Fibroblast of the aortic adventitia (primary cell): Measurements from ENCODE around the gene ANO2. TPM values are rescaled to one million over a fixed set of nuclear protein-coding genes. Genes with fewer than 3 reads are reported as not detected.

Source experiments
- DNase-seq: peaks from one replicate; pipeline ENCODE4 v3.0.0-alpha.2; 2010; ENCODE audit warnings: low read depth
- H3K4me3 ChIP-seq: 2 replicates; pipeline ENCODE4 v1.5.1; 2011; ENCODE audit warnings: low read depth, mild to moderate bottlenecking, control low read depth, low read length, moderate library complexity
- total RNA-seq: library from RNA; depleted of rRNA; stranded (reverse); fragments of >200 nt; gene quantifications from 2 replicates; pipeline ENCODE4 v1.2.3, GENCODE V29; 2012; ENCODE audit warnings: low replicate concordance
- TF ChIP-seq, protein P1 (sequence below): IDR thresholded peaks from 2 replicates; pipeline ENCODE4 v1.5.1; 2011; ENCODE audit warnings: mild to moderate bottlenecking, low read length, control low read depth, inconsistent platforms; ENCODE audit not compliant: insufficient read depth

Gene ANO2
- total RNA-seq, 1 donor, result not detected

DNA sequence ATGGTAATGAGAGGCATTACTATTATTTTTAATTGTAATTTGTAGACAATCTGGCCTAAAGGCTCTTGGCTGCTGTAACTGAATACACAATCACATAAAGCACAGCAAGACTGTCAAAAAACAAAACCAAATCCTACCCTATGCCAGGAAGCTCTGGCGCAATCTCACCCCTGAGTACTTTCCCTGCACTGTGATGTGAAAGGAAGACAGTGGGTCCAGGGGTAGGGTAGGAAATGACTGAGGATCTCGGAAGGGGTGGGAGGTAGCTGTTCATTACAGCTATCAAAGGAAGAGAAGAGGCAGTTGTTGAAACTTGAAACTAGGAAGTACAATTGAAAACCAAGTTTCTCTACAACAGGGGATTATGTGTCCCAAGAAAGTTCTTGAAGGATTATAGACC, 202.8 kb downstream of the ANO2 start:
- TF ChIP-seq, protein P1, sequence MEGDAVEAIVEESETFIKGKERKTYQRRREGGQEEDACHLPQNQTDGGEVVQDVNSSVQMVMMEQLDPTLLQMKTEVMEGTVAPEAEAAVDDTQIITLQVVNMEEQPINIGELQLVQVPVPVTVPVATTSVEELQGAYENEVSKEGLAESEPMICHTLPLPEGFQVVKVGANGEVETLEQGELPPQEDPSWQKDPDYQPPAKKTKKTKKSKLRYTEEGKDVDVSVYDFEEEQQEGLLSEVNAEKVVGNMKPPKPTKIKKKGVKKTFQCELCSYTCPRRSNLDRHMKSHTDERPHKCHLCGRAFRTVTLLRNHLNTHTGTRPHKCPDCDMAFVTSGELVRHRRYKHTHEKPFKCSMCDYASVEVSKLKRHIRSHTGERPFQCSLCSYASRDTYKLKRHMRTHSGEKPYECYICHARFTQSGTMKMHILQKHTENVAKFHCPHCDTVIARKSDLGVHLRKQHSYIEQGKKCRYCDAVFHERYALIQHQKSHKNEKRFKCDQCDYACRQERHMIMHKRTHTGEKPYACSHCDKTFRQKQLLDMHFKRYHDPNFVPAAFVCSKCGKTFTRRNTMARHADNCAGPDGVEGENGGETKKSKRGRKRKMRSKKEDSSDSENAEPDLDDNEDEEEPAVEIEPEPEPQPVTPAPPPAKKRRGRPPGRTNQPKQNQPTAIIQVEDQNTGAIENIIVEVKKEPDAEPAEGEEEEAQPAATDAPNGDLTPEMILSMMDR, result no peak
- no peak for DNase-seq

DNA sequence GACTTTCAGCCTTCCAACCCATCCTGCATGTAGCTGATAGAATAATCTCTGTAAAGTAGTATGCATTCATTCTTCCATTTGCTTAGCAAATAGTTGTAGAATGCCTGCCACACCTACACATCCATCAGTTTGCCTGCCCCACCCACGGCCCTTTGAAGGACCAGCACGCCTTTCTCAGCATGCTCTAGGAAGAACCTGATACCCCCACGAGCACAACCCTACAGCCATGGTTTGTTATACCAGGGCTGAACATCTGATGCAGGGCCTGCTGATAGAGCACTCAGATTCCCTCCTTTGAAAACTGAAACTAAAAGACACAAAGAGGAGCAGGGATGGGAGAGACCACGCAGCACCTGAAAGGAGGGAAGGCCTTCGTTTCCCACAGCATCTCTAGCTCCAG, 205.1 kb downstream of the ANO2 start:
- no peak for DNase-seq
- TF ChIP-seq, protein P1, result no peak
- no peak overlapping the region for H3K4me3 ChIP-seq

More for the DNA sequence above, 202.8 kb downstream of the ANO2 start:
- H3K4me3 ChIP-seq, result no peak overlapping the region

DNA sequence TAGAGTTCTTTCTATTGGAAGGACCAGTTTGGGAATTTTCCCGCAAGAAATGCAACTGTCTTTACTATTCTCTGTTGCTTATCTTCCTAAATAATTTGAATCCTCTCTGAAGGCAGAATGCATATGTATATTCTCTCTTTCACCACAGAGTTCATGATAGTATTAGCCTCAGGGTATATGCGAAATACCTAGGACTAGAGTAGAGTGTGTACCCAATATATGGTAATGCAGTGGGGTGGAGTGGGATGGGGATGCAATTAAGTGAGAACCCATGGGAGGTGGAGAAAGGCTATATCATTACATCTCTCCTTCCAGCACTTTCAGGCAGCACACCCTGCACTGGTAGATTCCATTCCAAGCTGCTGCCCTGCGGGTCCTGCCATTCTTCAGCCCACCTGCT, 207.3 kb downstream of the ANO2 start:
- TF ChIP-seq, protein P1, result no peak

DNA sequence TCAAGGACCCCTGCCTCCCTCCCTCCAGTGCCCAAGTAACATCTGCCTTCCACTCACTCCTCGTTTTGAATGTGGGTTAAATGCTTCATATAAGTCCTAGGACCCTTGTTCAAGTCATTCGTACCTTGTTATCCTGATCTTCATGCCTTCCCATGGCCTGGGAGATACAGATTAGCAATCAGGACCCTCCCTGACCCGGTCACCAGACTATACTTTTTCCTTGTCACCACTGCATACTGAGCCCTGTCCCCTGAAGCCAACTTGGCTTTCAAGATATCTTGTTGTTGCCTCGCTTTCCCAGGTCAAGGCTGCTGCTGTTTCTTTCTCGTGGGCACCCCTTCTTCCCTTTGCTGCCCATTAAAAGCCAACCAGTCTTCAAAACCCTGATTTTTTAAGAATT, 208.5 kb downstream of the ANO2 start:
- no peak overlapping the region for H3K4me3 ChIP-seq
- DNase-seq, result no peak
- TF ChIP-seq, protein P1, result no peak

More for the DNA sequence above, 207.3 kb downstream of the ANO2 start:
- no peak for DNase-seq
- H3K4me3 ChIP-seq, result no peak overlapping the region

DNA sequence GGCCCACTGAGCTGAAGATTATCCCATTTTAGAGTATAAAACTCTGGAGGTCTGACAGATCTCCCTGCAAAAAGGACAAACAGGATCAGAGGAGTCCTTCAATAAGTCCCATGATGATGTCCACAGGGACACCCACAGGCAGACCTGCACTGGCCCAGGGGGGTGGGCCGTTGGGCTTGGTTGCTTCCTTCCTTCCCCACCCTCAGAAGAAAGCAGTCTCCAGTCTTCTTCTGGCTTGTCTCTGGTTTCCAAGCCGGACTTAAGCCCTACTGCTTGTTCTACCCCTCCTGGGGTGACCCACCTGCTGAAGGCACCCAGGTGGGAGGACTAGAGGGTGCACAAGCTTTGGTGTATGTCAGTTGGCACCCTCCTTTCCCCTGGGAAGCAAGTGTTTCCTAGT, 209.0 kb downstream of the ANO2 start:
- no peak for DNase-seq
- H3K4me3 ChIP-seq, result no peak overlapping the region
- TF ChIP-seq, protein P1, result no peak

DNA sequence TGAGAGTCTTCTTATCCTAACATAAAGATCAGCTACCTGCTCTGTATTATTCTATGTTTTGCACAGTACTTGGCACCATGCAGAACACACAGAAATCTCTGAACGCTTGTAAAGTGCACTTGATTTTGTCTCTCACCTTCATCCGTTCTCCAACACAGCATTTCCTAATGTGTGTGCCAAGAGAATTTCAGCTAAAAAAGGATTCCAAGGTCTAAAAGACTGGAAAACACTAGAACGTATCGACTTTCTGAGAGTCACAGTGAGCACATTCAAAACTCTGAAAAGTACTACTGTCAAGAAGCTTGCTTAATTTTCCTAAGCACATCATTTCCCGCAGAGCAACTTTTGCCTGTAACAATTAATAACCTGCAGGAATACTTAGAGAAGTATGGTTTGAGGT, 211.1 kb downstream of the ANO2 start:
- TF ChIP-seq, protein P1, result no peak
- no peak for DNase-seq
- no peak overlapping the region for H3K4me3 ChIP-seq

DNA sequence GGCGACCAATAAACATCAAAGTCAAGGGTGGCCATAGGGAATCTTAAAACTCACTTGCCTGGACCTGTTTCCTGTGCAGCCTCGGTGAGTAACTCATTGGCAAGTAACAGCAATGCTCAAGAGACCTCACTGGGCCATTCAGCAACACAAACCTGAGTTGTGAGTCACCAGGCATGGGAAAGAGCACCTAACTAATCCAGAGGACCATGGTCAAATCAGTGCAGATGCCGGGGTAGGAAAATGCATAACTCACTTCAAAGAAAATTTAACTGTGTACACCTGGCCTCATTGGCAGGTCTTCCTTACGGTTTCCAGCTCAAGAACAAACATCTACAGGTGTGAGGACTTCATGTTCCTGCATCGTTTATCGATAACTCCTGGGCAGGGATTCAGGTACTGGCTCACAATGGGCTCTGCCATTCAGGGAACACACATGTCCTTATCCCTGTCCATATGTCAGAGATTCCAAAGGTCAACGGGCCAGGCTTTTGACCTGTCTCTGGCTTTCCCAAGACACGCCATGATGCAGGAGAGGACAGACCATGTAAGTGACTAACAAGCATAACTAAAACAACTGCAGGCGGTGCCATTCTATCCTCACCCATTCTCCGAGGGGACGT, 211.8 kb downstream of the ANO2 start:
- TF ChIP-seq, protein P1, result no peak
- no peak overlapping the region for H3K4me3 ChIP-seq
- no peak for DNase-seq
